Activated effector memory CD4-positive, alpha-beta T cell treated with anti-CD3 and anti-CD28 coated beads, Interleukin-2, amount 50 U/mL, for 16 hours (primary cell): ENCODE results near the gene FMN1.

Experiments used
- DNase-seq: peaks from one replicate; pipeline ENCODE4 v3.0.0-alpha.2; 2020

FMN1 gene

GRCh38 chr15:33119273-33119672, 75.2 kb downstream of the FMN1 start:
- DNase-seq, result no peak

GRCh38 chr15:33116198-33116597, 78.3 kb downstream of the FMN1 start:
- no peak for DNase-seq

DNA sequence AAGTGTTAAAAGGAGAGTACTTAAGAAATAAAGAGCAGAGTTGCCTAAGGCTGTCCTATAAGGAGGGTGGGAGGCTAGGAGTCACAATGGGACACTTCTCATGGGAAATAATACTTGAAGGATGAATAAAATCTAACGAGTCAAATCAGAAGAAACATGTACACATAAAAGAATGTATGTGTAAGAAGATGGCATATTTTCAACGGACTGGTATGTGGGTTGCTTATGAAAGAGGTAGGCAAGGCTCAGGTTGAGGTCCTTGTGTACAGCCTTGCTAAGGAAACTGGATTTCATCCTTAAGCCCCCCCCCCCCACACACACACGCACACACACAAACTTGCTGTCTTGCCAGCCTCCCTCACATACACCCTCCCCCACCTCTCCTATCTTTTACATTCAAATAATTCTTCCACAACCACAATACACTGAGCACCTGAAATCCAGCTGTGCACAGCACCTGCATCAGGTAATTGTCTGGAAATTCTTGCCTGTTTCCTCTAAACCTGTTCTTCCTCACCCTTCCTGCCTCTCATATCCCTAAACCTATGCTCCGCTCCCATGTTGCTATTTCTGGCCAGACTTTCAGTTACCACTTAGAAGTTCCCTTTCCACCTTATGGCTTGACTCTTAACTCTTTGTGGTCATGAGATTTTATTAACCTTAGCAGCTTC, 79.2 kb downstream of the FMN1 start:
- DNase-seq, result no peak

DNA sequence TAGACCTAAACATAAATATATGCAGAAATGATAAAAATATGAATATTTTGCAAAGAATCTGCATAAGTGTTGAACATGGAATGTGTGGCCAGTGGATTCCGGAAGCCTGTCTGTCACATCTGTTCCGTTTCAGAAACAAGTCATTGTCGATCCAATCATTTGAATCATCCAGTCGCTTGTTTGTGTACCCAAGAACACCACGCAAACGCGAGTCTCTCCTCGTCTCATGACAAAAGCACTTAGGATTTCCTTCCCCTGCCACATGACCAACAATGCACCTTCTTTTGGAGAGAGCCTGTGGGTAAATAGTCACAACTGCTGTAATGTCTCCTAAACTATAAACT, 80.2 kb downstream of the FMN1 start:
- no peak for DNase-seq

DNA sequence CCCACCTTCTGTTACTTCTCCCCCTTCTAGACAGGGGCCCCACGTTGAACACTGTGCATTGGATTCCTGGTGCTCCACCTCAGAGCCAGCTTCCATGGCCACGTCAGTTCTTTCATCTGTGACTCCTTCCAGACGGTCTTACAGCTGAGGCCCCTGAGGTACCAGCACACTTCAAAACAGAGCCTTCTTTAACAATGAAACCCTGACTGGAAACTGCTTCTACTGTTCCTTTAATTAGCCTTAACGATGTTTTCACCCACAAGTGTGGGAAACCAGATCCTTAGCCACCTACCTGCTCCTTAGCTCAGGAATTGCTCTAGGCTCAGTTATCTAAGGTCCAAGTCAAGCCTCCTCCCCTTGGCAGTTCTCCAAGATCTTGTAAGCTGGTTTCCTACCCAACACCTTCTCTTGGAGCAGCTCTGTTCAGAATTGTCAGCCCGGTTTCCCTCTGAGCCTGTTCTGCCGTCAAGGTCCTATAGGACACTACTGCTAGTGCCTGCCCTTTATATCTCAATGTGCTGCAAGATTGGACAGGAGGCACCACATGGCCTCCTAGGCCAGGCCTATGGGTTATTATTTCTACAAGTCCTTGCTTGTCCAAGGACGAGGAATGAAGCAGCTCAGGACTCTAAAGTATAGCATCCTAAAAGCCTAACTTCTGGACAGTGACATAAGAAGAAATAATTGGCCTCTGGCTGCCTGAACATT, 80.7 kb downstream of the FMN1 start:
- DNase-seq, result no peak

DNA sequence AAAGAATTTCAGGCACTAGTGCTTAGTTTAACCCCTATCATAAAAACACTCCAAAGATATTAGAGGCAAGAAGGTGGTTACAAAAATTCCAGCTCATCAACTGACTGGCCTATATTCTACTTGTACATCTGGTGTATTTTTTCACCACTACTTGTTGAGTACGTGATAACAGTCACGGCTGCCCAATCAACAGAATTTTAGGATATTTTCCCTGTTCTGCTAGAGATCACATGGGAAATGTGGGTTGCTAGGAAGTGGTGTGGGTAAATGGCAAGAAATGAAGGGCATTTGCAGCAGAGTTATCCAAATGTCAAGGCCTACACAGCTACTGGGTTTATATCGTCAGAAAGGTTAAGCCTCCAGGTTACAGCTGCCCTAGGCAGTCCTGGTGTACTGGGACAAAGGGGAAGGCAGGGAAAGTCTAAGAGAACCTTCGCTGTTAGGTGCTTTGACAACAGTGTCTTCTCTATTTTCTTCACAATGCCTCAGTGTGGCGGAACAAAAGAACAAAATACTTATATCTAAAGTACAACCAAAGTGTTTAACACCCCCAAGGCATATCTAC, 81.9 kb downstream of the FMN1 start:
- DNase-seq, result no peak

DNA sequence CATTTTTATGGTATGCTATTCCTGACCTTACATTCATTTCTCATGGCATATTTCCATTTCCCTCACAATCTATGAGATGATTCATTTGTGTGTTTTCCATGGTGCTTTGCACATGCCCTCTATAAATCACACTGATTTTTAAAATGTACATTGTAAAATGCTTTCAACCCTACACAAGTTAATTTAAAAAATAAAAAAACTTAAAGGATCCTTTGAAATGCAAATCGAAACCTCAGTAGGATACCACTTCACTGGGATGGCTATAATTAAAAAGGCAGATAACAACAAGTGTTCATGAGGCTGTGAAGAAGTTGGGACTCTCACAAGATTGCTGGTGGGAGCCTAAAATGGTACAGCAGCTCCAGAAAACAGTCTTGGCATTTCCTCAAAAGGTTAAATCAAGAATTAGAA, 83.5 kb downstream of the FMN1 start:
- DNase-seq, result no peak

DNA sequence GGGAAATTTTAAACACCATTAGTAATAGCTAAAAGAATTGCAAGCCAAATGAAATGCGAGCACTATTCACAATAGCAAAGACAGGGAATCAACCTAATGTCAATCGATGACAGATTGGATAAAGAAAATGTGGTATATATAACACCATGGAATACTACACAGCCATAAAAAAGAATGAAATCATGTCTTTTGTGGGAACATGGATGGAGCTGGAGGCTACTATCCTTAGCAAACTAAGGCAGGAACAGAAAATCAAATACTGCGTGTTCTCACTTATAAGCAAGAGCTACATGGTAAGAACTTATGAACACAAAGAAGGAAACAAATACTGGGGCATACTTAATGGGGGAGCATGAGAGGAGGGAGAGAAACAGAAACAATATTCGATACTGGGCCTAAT, 85.2 kb downstream of the FMN1 start:
- no peak for DNase-seq

- no peak for DNase-seq
Observed at GRCh38 chr15:33108518-33108917, 86.0 kb downstream of the FMN1 start.

DNA sequence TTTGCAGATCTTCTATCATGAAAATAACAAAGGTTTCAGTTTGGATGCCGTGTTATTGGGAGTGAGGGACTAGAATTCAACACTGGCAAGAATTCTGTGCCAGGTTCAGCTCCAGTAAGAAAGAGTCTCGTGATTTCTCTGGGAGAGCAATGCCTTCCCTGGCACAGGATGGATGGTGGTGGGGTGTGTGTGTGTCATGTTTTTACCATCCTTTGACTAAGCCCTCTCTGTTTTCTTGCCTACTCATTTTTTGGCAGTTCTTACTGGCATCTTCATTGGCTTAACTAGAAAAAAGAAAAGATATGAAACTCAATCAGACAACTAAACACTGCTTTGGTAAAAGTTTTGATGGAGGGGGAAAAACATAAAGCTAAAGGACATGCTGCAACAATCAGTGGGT, 86.6 kb downstream of the FMN1 start:
- no peak for DNase-seq

- no peak for DNase-seq
Observed at GRCh38 chr15:33104212-33104611, 90.3 kb downstream of the FMN1 start.

- no peak for DNase-seq
Observed at GRCh38 chr15:33101036-33101435, 93.5 kb downstream of the FMN1 start.

- DNase-seq, result no peak
Observed at GRCh38 chr15:33100314-33100713, 94.2 kb downstream of the FMN1 start.

GRCh38 chr15:33099739-33100138, 94.8 kb downstream of the FMN1 start:
- DNase-seq, result no peak

DNA sequence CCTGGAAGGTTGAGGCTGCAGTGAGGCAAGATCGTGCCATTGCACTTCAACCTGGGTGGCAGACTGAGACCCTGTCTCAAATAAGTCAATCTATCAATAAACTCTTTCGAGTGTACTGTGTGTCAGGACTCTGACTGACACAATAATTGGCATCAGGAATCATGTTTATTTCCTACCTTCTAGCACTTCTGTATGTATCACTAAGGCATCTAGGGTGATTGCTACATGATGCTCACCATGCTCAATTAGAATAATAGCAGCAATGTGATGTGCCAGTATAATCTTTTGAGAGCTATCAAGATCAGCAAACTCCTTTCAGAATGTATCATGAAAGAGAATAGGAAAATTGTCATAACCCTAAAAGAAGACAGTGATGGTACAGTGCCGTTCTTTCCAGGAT, 95.3 kb downstream of the FMN1 start:
- DNase-seq, result no peak

- no peak for DNase-seq
Observed at GRCh38 chr15:33098094-33099058, 96.1 kb downstream of the FMN1 start.

DNA sequence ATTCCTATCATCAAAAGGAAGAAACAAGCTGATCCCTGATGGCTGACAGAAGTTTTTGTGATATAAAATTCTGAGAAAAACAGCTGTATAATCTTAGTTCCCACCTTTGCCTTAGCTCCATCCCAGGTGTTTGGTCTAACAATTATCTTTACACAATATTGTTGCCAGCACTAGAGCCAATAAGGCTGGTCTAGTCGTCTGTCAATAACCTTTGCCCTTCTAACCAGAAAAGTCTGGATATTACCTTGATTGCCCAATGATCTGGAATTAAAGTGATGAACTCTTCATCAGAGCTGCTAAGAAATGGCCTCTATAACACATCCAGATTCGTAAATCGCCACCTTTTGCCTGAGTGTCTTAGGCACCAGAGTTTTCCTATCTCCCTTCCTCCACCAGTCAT, 98.4 kb downstream of the FMN1 start:
- DNase-seq, result no peak

DNA sequence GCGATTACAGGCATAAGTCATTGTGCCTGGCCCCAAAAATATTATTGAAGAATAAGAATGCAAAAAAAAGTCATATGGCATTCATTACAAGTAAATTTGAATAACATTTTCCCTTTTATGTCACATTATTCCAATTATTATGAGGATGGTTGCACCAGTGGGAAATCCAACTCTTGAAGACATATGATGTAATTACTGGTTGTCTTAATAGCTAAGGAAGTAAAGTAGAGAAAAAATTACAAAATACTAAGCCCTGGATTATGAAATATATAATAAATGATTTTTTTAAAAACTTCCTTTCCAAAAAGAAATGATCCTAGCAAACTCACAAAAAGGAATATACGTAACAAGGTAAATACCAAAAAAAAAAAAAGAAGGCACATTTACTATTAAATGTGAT, 98.9 kb downstream of the FMN1 start:
- no peak for DNase-seq

DNA sequence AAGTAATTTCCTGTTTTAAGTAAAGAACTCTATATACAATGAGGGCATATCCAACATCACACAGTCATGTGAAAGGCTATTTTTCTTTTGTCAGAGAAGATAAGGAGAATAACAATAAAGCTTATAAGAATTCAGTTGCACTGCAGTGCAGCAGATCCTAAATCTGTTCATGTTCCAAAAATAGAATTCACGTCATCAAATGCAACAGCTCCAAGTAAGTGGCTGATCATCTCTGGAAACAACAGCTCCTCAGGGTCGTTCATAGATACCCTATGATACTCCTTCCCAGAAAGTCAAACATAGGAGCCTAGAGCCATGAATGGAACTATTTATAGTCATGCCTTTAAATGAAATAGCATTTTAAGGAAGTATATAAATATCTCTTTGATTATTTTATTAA, 100.2 kb downstream of the FMN1 start:
- DNase-seq, result no peak

- DNase-seq, result no peak
Observed at GRCh38 chr15:33093222-33093621, 101.3 kb downstream of the FMN1 start.

- DNase-seq, result no peak
Observed at GRCh38 chr15:33091983-33092693, 102.4 kb downstream of the FMN1 start.

DNA sequence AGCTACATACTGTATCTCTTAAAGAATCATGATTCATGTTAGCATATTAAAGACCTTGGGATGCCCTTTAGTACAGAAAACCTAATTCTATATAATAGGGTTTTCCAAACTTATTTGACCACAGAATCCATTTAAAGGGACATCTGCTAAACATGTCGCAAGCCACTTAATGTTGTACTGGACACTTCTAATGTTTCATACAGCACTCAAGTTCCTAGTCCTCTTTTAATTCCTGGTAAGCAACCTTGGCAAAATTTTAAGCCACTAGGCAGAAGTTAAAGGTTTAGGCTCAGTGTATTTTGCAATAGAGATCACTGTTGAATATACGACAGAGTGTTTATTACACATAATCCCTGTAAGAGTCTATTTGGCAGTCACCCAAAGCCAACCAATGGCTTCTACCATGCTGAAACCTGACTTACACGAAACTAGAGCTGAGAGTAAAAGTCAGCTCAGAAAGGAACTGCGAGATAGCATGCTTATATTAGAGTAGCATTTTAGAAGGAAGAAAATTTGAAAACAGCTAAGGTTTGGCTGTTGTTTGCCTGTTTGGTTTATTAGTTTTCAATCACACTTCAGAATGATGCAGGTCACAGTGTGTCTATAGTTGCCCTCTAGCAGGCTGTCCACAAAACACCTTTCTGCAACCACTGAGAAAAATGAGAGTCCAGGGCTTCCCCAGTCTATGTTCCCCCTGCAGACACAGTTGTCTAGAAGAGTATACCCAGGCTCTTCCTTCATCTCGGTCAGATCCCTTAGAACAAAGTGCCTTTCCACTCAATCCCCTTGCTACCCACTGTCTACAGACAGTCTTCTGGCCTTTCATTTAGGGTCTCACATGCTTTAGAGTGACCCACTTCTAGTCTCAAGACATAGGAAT, 104.4 kb downstream of the FMN1 start:
- DNase-seq, result no peak
